ENCODE results near the gene PSMD12. TPM values are rescaled to one million over a fixed set of nuclear protein-coding genes. Genes with fewer than 3 reads are reported as not detected.
"Not testable (repeated sequence)": the region's sequence is repeated elsewhere in the genome, so short reads cannot be mapped to it uniquely, and the experiment has no call there.

The PSMD12 gene
- total RNA-seq, 2 experiments from 2014 or later, result 15.0 to 62.8 TPM

- POLR2A ChIA-PET, result no interaction called here
- DNase-seq (ENCODE audit: low spot score), result no peak
- Histone ChIP-seq H3K4me1 (ENCODE audit: insufficient read depth, low read length, poor library complexity, severe bottlenecking) (no peaks in the 10 kb centered on the region), H4K20me1 (ENCODE audit: insufficient read depth, low read length) (no peaks in the 10 kb centered on the region), H3K4me3 (ENCODE audit: low read depth, low read length, poor library complexity, severe bottlenecking) (no peak overlapping the region), H3K27ac (ENCODE audit: low read depth, low read length, poor library complexity, severe bottlenecking) (no peak overlapping the region), H3K79me2 (ENCODE audit: insufficient read depth, low read depth, low read length) (no peaks in the 10 kb centered on the region), H2AFZ (ENCODE audit: low read length) (no peak overlapping the region), H3K36me3 (ENCODE audit: insufficient read depth, low read length) (no peaks in the 10 kb centered on the region), H3K9me2 (ENCODE audit: insufficient read depth, low read length) (no peaks in the 10 kb centered on the region), H3K4me2 (ENCODE audit: low read length) (no peak overlapping the region), H3K9me3 (ENCODE audit: low read length) (no peaks in the 10 kb centered on the region)
- BruUV-seq (replicated peaks), result no TSS peak
- CTCF ChIA-PET (ENCODE audit: unreplicated experiment), result no interaction called here
- no peak for TF ChIP-seq CTCF (conservative IDR thresholded peaks at IDR 0.05; ENCODE audit: low read length)
- TF ChIP-seq EZH2phosphoT487 (IDR thresholded peaks at IDR 0.05; ENCODE audit: borderline replicate concordance, low read depth, low read length), result no peak
- intact Hi-C loops (cut with micrococcal nuclease; ENCODE audit: unreplicated experiment), result no loop called here
Observed at GRCh38 chr17:67328026-67328425, 38.4 kb downstream of the PSMD12 start.

GRCh38 chr17:67326959-67327745 is 39.2 kb downstream of the PSMD12 start:
- H3K79me2 ChIP-seq (ENCODE audit: insufficient read depth, low read depth, low read length); H2AFZ ChIP-seq (ENCODE audit: low read length); H3K4me1 ChIP-seq (ENCODE audit: insufficient read depth, low read length, poor library complexity, severe bottlenecking); intact Hi-C loops (cut with micrococcal nuclease; ENCODE audit: unreplicated experiment); H3K9me3 ChIP-seq (ENCODE audit: low read length); H3K9me2 ChIP-seq (ENCODE audit: insufficient read depth, low read length); CTCF ChIA-PET (ENCODE audit: unreplicated experiment); DNase-seq (ENCODE audit: low spot score); BruUV-seq (replicated peaks); H4K20me1 ChIP-seq (ENCODE audit: insufficient read depth, low read length); H3K36me3 ChIP-seq (ENCODE audit: insufficient read depth, low read length); POLR2A ChIA-PET; H3K4me3 ChIP-seq (ENCODE audit: low read depth, low read length, poor library complexity, severe bottlenecking); H3K4me2 ChIP-seq (ENCODE audit: low read length); H3K27ac ChIP-seq (ENCODE audit: low read depth, low read length, poor library complexity, severe bottlenecking): not testable (repeated sequence)

- H3K36me3 ChIP-seq (ENCODE audit: insufficient read depth, low read length), result no peaks in the 10 kb centered on the region
- BruUV-seq (replicated peaks), result no TSS peak
- no peaks in the 10 kb centered on the region for H3K9me2 ChIP-seq (ENCODE audit: insufficient read depth, low read length)
- TF ChIP-seq EZH2phosphoT487 (IDR thresholded peaks at IDR 0.05; ENCODE audit: borderline replicate concordance, low read depth, low read length), result no peak
- no peak for TF ChIP-seq CTCF (conservative IDR thresholded peaks at IDR 0.05; ENCODE audit: low read length)
- no peak overlapping the region for H3K27ac ChIP-seq (ENCODE audit: low read depth, low read length, poor library complexity, severe bottlenecking)
- ChIA-PET POLR2A (no interaction called here), CTCF (ENCODE audit: unreplicated experiment) (no interaction called here)
- H3K4me3 ChIP-seq (ENCODE audit: low read depth, low read length, poor library complexity, severe bottlenecking), result no peak overlapping the region
- no peaks in the 10 kb centered on the region for H4K20me1 ChIP-seq (ENCODE audit: insufficient read depth, low read length)
- H3K4me1 ChIP-seq (ENCODE audit: insufficient read depth, low read length, poor library complexity, severe bottlenecking), result no peaks in the 10 kb centered on the region
- no peak overlapping the region for H2AFZ ChIP-seq (ENCODE audit: low read length)
- no peaks in the 10 kb centered on the region for H3K9me3 ChIP-seq (ENCODE audit: low read length)
- no peaks in the 10 kb centered on the region for H3K79me2 ChIP-seq (ENCODE audit: insufficient read depth, low read depth, low read length)
- intact Hi-C loops (cut with micrococcal nuclease; ENCODE audit: unreplicated experiment), result no loop called here
- no peak for DNase-seq (ENCODE audit: low spot score)
- no peak overlapping the region for H3K4me2 ChIP-seq (ENCODE audit: low read length)
Observed at GRCh38 chr17:67326440-67326839, 39.9 kb downstream of the PSMD12 start.
